Measurements from ENCODE around the gene RALGPS1.

- no peak for TF ChIP-seq CTCF (conservative IDR thresholded peaks at IDR 0.05)
- TF ChIP-seq ZFX (IDR thresholded peaks at IDR 0.05), result no peak
These were observed 152.2 kb downstream of the RALGPS1 start for GRCh38 chr9:127066851-127067136.
